UCSD-AML1 (cell line): ENCODE results near the gene KLK4.
A peak's percentile ranks its signal among the peaks of the same experiment; 100 is the strongest.
"Not testable (repeated sequence)": the region's sequence is repeated elsewhere in the genome, so short reads cannot be mapped to it uniquely, and the experiment has no call there.

ENCODE experiments used
- DNase-seq: peaks from one replicate; lab custom pipeline; 2025; ENCODE audit not compliant: unreplicated experiment; lab: John Stamatoyannopoulos, UW

KLK4 gene

DNA sequence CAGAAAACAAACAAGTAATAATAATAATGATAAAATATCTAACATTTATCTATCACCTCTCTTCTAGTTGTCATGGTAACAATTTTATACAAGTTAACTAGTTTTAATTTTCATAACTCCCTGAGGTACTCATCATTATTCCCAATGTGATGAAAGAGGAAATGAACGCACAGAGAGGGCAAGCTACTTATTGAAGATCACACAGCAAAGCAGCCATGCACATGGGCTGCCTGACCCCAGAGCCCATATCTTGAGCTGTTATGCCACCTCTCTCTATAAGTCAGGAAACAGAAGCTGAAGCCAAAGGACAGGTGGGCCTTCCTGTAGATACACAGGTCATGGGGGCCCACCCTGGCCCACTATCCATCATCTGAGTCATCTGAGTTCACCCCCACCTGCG, 4.9 kb upstream of the KLK4 start:
- no peak for DNase-seq

DNA sequence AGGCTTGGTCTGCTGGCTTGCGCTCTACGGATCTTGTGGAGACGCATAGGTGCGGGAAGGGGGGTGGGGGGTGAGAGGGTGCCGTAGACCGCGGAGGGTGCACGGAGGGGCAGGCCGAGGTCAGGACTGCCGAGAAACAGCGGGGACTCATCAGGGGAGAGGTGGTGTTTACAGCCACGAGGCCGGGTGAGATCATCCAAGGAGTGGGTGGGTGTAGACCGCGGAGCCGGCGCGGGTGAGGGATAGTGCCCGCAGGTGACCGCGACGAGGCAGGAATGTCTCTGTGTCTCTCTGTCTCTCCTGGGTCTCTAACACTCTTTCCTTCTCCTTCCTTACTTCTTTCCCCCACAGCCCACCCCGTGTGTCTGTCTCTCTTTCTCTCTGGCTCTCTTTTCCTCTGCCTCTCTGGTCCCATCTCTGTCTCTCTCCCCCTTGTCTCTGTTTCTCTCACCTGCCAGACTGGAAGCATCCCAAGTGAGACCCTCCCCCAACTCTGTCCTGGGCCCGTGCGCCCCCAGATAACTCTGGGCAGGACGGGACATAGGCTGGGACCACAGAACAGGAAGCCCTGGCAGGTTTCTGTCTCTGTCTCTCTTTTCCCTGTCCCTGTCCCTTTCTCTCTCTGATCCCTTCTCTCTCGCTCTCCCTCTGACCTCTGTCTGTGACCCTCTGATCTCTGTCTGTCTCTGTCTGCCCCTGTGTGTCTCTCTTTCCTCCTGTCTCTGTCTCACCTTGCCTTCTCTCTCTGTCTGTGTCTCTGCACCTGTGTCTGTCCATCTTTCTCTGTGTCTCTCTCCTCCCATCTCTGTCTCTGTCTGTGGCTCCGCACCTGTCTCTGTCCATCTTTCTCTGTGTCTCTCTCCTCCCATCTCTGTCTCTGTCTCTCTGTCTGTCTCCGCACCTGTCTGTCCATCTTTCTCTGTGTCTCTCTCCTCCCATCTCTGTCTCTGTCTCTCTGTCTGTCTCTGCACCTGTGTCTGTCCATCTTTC, 1.8 kb upstream of the KLK4 start:
- no peak for DNase-seq

DNA sequence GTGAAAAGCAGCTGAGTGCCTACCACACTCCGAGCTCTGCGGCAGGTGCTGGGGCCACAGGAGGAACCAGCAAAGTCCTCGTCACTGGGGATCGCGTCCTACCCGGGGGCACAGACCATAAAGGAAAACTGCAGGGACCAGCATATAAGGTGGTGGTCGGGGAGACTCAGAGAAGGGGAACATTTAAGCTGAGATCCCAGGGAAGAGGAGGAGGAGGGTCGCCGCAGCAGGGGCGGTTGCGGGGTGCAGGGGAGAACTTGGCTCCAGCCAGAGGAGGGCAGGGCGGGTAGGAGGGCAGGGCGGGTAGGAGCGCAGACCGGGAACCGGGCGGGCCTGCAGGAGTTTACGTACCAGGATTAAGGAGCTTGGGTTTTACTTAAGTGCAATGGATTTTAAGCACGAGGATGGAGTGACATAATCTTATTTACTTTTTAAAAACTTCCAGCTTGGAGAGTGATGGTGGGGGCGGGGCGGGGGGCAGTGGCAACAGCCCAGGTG, 956 bp upstream of the KLK4 start:
- no peak for DNase-seq

DNA sequence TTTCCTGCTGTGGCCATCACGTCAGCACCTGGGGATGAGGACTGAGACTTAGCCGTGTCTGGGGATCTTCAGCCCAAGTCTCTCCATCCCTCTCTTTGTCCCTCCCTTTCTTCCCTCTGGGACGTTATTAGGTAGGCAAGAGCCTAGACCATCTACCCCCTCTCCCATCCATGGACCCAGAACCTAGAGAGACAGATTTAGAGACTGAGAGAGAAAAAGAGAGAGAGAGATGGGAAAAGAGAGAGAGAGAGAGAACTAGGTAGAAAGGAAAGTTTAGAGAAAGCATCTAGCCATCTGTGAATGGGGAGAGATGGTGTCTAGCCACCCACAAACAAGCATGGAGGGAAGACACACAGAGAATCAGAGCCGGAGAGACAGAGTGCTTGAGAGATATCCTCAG, 473 bp downstream of the KLK4 start:
- no peak for DNase-seq

DNA sequence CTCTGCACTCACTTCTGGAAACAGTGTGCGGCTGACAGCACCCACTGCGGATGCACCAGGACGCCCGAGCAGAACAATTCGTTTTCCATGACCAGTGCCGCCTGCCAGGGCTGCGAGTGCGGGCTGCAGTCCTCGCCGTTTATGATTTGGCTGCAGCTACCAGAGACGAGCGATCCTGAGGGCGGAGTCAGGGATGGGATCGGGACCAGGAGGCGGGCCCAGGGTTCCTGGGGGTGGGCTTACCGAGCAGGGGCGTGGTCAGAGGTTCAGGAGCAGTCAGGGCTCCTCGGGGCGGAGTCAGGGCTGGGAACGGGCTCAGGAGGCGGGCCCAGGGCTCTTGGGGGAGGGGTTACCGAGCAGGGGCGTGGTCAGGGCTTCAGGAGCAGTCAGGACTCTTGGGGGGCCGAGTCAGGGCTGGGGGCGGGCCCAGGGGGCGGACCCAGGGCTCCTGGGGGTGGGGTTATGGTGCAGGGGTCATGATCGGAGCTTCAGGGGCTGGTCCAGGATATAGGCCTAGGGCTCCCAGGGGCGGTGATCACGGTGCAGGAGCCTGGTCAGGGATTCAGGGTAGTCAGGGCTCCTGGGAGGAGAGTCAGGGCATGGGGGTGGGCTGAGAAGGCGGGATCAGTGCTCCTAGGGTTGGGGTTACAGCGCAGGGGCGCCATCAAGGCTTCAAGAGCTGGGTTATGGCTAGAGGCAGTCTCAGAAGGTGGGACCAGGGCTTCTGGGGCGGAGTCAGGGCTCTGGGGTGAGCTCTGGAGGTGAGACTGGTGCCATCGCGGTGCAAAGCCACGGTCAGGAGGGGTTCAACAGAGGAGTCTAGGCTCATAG, 1.7 kb downstream of the KLK4 start:
- no peak for DNase-seq

DNA sequence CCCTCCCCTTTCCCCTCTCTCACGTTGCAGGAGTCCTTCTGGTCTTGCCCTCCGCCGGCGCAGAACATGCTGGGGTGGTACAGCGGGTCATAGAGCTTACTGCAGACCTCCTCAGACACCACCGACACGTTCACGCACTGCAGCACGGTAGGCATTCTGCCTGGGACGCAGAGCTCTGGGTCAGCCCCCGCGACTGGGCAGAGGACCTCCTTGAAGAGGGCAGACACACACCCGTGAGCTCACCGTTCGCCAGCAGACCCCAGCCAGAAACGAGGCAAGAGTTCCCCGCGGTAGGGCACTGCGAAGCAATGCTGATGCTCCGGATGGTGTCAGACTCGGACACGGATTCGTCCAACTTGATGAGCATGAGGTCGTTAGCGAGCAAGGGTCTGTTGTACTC, 2.9 kb downstream of the KLK4 start:
- DNase-seq: no peak

DNA sequence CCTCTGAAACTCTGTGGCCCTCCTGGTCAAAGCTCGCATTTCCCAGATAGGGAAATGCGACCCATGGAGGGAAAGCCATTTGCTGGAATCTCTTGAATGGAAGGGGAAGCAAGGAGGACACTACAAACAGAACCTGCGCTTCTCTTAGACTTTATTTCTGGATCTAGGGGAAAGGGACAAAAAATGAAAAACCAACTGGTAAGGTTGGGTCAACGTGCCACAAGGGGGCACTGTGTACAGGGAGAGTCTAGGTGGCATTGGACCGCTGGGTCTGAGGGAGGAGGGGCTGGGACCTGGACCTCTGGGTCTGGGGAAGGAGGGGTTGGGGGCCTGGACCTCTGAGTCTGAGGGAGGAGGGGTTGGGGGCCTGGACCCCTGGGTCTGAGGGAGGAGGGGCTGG, 5.0 kb downstream of the KLK4 start:
- peak; percentile 24 for DNase-seq

DNA sequence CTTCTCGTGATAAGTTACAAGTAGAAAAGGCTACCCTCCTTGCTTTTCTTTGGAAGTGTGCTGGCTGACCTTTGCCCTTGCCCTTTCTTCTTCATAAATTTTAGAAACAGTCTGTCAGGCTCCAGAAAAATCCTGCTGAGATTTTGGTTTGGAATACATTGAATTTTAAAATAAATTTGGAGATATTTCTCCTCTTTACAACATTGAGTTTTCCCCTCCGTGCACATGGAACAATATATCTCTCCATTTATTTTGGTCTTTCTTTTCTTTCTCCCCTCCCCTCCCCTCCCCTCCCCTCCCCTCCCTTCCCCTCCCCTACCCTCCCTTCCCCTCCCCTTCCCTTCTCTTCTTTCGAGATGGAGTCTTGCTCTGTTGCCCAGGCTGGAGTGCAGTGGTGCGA, 8.6 kb downstream of the KLK4 start:
- no peak for DNase-seq

DNA sequence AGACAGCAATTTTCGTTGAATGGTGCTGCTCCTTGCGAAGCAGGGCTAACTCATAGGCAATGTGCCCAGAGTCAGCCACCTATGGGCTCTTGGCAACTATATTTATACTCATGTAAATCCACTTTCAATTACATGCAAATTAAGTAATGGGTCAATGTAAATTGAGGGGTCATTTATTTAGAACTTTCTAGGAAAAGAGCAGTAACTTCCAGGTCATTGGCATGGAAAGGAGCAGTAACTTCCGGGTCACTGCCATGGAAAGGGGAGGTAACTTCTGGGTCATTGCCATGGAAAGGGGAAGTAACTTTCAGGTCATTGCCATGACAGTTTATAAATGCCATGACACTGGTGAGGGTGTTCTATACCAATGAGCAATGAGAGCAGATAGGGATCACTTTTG, 11.6 kb downstream of the KLK4 start:
- DNase-seq: no peak

DNA sequence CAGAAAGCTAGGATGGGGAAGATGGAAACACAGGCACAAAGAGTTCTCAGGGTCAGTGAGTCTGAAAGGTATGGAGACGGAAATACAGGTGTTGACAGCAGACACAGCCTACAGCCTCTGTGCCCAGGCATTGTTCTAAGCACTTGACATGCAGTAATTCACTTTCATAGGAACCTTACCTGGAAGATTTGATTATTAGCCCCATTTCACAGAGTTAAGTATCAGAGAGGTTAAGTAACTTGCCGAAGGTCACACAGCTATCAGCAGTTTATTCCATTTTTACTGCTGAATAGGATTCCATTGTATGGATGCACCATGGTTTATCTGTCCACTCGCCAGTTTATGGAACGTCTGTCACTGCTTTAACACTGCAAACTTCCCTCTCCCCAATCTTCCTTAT, 13.2 kb downstream of the KLK4 start:
- DNase-seq: no peak

DNA sequence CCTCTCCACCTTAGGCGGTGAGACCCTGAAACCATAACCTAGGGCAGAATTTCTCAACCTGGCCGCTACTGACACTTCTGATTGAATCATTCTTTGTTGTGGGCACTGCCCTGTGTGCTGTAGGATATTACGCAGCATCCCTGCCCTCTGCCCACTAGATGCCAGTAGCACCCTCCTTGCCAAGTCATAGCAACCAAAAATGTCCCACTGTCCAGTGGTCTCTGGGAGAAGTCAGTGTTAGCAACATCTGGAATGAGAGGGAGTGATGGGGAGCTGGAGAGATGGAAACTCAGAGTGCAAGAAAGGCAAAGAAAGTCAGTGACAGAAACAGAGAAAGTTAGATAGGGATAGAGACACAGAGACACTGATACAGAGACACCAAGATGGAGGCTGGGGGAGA, 13.6 kb downstream of the KLK4 start:
- no peak for DNase-seq

DNA sequence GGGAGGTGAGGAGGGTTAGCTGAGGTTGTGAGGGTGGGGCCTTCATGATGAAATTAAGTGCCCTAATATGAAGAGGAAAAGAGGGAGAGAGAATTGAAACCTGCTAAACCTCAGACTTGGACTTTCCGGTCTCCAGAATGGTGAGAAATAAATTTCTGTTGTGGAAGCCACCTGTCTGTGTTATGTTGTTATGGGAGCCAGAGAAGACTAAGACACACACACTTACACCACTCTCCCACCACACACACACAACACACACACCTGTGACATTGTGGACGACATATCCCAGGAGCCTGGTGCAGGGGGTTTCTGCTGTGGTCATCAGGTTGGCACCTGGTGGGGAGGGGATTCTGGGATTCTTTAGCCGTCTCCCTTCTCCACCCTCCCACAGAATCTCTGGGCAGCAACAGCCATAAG, 14.0 kb downstream of the KLK4 start:
- DNase-seq: no peak

DNA sequence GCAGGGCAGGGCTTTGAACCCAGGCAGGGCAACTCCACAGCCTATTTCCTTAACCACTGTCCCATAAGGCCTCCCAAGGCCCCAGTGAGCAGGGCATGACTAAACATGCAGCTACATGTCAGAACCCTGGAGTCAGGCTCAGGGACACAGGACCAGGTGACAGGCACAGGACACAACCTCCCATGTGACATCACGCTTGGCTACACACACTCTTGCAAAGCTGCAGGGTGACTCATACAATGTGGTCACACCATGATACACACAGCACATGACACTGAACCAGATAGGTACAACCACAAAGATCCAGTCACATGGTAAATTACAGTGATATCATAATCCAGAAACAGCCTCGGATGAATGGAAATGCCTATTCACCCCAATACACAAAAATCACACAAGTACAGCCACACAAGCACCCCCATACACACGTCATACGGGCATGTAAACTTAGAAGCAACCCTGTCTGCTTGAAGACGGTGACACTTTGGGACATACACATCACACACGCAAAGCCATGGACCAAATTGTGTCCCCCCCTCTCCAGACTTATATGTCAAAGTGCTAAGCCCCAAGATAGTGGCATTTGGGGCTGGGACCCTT, 14.5 kb downstream of the KLK4 start:
- no peak for DNase-seq

DNA sequence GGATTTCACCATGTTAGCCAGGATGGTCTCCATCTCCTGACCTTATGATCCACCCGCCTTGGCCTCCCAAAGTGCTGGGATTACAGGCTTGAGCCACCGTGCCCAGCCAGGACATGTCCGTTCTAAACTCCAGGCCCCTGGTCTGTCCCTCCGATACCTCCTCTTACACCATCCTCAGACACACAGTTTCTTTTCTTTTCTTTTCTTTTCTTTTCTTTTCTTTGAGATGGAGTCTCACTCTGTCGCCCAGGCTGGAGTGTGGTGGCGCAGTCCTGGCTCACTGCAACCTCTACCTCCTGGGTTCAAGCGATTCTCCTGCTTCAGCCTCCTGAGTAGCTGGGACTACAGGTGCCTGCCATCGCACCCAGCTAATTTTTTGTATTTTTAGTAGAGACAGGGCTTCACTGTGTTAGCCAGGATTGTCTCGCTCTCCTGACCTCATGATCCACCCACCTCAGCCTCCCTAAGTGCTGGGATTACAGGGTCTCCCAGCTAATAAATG, 15.1 kb downstream of the KLK4 start:
- DNase-seq: not testable (repeated sequence)

DNA sequence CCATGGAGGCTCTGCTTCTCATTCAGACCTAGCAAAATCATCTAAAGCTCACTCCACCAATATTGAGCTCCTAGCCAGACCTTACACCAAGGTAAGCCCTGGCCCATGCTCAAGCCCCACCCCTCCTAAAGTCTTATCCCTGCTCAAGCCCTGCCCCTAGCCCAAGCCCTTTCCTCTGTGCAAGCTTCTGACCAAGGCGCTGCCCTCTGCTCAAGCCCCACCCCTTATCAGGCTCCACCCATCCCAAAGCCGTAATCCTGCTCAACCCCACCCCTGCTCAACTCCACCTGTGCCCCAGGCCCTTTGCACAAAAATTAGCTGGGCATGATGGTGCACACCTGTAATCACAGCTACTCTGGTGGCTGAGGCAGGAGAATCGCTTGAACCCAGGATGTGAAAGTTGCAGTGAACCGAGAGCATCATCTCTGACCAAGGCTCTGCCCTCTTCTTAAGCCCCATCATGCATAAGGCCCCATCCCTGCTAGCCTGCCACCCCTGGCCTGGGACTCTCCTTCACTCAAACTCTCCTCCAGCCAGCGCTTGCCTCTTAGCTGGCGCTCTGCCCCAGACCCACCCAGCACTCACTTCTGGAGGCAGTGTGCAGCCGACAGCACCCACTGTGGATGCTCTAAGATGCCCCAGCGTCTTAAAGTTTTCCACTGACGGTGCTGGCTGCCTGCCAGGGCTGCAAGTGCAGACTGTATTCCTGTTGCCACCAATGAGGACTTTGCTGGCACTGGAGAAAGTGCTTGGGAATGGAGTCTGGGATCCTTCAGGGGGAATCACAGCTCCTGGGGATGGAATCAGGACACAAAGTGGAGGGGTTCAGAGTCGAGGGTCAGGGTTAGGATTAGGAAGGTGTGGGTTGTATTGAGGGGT, 16.5 kb downstream of the KLK4 start:
- DNase-seq: no peak

DNA sequence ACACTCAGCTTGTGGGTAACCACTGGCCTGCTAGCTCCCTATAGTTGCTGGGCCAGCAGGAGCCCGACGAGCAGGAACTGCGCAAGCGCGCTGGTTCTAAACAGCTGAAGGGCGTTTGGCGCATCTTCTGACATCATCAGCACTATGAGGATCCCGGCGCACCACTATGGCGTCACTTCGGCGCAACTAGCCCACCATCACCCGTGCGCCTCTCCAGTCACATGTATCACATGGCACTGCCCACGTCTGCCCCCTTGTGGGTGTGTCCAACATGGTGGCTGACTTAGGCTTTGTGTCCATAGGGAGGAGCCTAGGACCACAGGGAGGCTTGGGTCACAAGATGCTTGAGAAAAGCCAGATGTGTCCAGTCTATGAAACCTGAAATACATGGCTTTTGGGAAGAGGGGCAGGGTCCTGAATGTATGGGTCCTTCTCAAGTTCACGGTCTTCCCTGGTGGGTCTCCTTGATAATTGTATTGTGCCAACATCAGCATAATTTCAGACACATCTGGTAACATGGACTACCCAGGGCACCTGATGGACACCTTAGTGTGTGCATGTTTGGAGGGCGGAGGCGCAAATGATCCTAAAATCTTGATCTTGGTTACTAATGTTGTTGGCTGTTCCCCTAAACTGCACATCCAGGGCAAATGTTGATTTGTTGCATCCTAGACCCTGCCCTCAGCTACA, 18.0 kb downstream of the KLK4 start:
- DNase-seq: no peak

DNA sequence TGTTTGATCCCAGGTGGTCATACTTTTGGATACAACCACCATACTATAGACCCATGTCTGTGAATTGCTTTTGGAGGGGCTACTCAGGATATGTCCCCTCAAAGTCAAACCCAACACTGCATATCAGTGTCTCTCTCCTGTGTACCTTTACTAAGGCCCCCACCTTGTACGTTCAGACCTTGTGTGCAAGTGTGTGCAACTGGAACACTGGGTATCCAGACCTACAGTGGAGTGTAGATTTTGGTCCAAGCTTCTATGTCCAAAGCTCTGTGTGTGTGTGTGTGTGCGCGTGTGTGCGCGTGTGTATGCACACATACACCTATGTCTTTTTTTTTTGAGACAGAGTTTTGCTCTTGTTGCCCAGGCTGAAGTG, 20.0 kb downstream of the KLK4 start:
- DNase-seq: no peak

DNA sequence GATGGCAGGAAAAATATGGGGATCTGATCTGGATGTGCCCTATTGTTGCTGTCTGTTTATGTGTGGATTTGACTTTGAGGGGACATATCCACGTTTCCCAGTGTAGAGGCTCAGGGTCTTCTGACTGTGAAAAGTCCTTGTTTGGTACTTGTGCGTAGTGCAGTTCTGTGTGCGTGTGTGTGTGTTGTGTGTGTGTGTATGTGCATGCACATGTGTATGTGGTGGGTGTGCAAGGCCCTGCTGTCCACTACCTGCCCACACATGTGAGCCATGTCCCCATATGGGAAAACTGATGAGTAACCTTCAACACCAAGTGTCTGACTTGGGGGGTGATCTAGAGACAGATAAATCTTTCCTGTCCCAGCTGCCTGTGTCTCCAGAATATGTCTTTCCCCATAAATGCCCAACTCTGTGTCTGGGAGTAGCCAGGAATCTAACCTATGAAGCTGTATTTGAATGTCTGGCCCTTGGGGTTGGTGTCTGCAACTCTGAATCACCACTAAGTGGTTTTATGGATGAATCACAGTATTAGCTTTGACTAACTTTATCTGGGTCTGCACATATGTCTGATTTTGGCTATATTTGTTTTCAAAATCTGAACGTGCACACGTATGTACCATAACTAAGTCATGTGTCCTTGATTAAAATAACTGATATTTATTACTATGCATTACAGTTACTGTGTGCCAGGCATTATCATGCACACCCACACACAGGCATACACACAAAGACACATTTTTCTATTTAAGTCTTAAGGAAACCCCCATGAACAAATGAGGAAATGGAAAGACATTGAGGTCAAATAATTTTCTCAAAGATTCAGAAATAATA, 20.6 kb downstream of the KLK4 start:
- no peak for DNase-seq

DNA sequence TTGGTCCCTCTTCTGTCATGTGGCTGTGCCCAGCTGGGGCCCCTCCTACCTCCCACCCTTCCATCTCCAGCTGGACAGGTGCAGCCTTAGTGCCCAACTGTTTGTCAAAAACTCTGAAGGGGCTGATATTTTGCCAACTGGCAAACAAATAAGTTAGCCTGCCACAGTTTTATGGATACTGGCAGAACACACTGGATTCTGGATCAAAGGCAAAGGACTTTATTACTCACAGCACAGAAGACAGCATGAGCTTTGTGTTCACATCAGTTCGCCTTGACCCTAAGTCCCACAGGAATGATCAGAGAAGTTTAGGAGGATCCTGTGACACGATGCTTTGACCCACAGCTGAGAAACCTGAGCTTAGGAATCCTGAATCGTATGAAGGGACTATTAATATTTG, 21.6 kb downstream of the KLK4 start:
- no peak for DNase-seq
